HEK293 (cell line): Measurements from ENCODE around the gene ADGRF1.

ENCODE experiments used
- CTCF ChIA-PET: fragments of 350-600 bp; formaldehyde crosslinking; extraction: SDS; loops from one replicate; lab custom pipeline; 2021; ENCODE audit warnings: antibody characterized with exemption; lab: Yijun Ruan, JAX
- POLR2A ChIA-PET: fragments of 300-600 bp; formaldehyde crosslinking; extraction: SDS; loops from one replicate; lab custom pipeline; 2020; ENCODE audit warnings: antibody characterized with exemption, inconsistent platforms; lab: Yijun Ruan, JAX
- H3K27ac ChIP-seq: fragments of 200-500 bp; sonication (Bioruptor generic); 2 replicates; pipeline ENCODE4 v1.5.1; 2014; ENCODE audit warnings: low read depth, low read length, control low read depth, inconsistent platforms; ENCODE audit errors: extremely low read depth
- H3K36me3 ChIP-seq, 2 experiments: fragments of 200-500 bp in 1 of 2; sonication (Bioruptor generic) in 1 of 2; 1 replicate in 1 of 2; 2 replicates in 1 of 2; pipeline ENCODE4 v1.5.1; 2014 to 2017; ENCODE audit warnings: inconsistent platforms in 2 of 2, low read length in 2 of 2; ENCODE audit not compliant: control insufficient read depth in 2 of 2, insufficient read depth in 1 of 2
- H3K4me1 ChIP-seq: fragments of 200-500 bp; sonication (Bioruptor generic); 2 replicates; pipeline ENCODE4 v1.5.1; 2014; ENCODE audit warnings: mild to moderate bottlenecking, low read length, inconsistent platforms; ENCODE audit not compliant: control insufficient read depth, insufficient read depth
- H3K4me3 ChIP-seq: 2 replicates; pipeline ENCODE4 v1.5.1; 2011; ENCODE audit warnings: low read depth, mild to moderate bottlenecking, control low read depth, low read length, moderate library complexity
- H3K9me3 ChIP-seq: fragments of 200-500 bp; sonication (Bioruptor generic); 2 replicates; pipeline ENCODE4 v1.5.1; 2014; ENCODE audit warnings: low read depth, low read length, inconsistent platforms; ENCODE audit not compliant: control insufficient read depth, insufficient read depth
- GLI2 ChIP-seq: fragments of 450-650 bp; formaldehyde crosslinking; IDR thresholded peaks from 2 replicates; pipeline ENCODE4; 2017; ENCODE audit warnings: missing biosample characterization, missing genetic modification characterization, low read depth, borderline replicate concordance
- HOXC10 ChIP-seq: sonication (generic); formaldehyde crosslinking; IDR thresholded peaks from 2 replicates; pipeline ENCODE4 v1.8.1; 2023; ENCODE audit warnings: mild to moderate bottlenecking, missing genetic modification reagents
- OSR2 ChIP-seq: fragments of 450-650 bp; formaldehyde crosslinking; IDR thresholded peaks from 2 replicates; pipeline ENCODE4 v1.5.1; 2016; ENCODE audit warnings: missing biosample characterization, missing genetic modification characterization
- PRDM1 ChIP-seq: fragments of 450-650 bp; formaldehyde crosslinking; IDR thresholded peaks from 2 replicates; pipeline ENCODE4; 2016; ENCODE audit warnings: missing biosample characterization, missing genetic modification characterization
- YY1 ChIP-seq: fragments of 450-650 bp; formaldehyde crosslinking; IDR thresholded peaks from 2 replicates; pipeline ENCODE4 v1.5.1; 2018; ENCODE audit warnings: missing biosample characterization, missing genetic modification characterization
- ZFHX2 ChIP-seq: fragments of 450-650 bp; formaldehyde crosslinking; conservative IDR thresholded peaks from 2 replicates; pipeline ENCODE4 v1.5.1; 2016; ENCODE audit warnings: missing biosample characterization, missing genetic modification characterization
- ZNF10 ChIP-seq: fragments of 450-650 bp; formaldehyde crosslinking; IDR thresholded peaks from 2 replicates; pipeline ENCODE4 v1.5.1; 2017; ENCODE audit warnings: missing biosample characterization, missing genetic modification characterization
- ZNF112 ChIP-seq: fragments of 450-650 bp; formaldehyde crosslinking; IDR thresholded peaks from 2 replicates; pipeline ENCODE4 v1.5.0; 2017; ENCODE audit warnings: missing biosample characterization, missing genetic modification characterization
- ZNF121 ChIP-seq: fragments of 450-650 bp; formaldehyde crosslinking; IDR thresholded peaks from 2 replicates; pipeline ENCODE4 v1.5.1; 2016; ENCODE audit warnings: missing biosample characterization, missing genetic modification characterization
- ZNF391 ChIP-seq: fragments of 450-650 bp; formaldehyde crosslinking; IDR thresholded peaks from 2 replicates; pipeline ENCODE4 v1.5.1; 2016; ENCODE audit warnings: low read depth, missing biosample characterization, missing genetic modification characterization, borderline replicate concordance
- ZNF544 ChIP-seq: fragments of 450-650 bp; formaldehyde crosslinking; IDR thresholded peaks from 2 replicates; pipeline ENCODE4 v1.5.0; 2017; ENCODE audit warnings: missing biosample characterization, missing genetic modification characterization
- ZNF677 ChIP-seq: fragments of 450-650 bp; IDR thresholded peaks from 2 replicates; pipeline ENCODE4 v1.5.0; 2018; ENCODE audit warnings: missing biosample characterization, mild to moderate bottlenecking, missing genetic modification characterization, moderate library complexity
- ZNF701 ChIP-seq: fragments of 450-650 bp; formaldehyde crosslinking; IDR thresholded peaks from 2 replicates; pipeline ENCODE4 v1.5.1; 2016; ENCODE audit warnings: missing biosample characterization, missing genetic modification characterization
- ZSCAN23 ChIP-seq: fragments of 450-650 bp; formaldehyde crosslinking; IDR thresholded peaks from 2 replicates; pipeline ENCODE4 v1.5.1; 2016; ENCODE audit warnings: missing biosample characterization, missing genetic modification characterization
- TF ChIP-seq, protein P1 (sequence below): fragments of 450-650 bp; formaldehyde crosslinking; IDR thresholded peaks from 2 replicates; pipeline ENCODE4 v1.5.1; 2016; ENCODE audit warnings: missing biosample characterization, missing genetic modification characterization
- TF ChIP-seq, protein P2 (sequence below): fragments of 450-650 bp; formaldehyde crosslinking; IDR thresholded peaks from 2 replicates; pipeline ENCODE4 v1.5.1; 2016; ENCODE audit warnings: missing biosample characterization, missing genetic modification characterization
- TF ChIP-seq, protein P3 (sequence below): fragments of 450-650 bp; formaldehyde crosslinking; optimal IDR thresholded peaks from 2 replicates; pipeline ENCODE3; 2016; ENCODE audit warnings: missing biosample characterization, mild to moderate bottlenecking, missing genetic modification characterization
- TF ChIP-seq, protein P4 (sequence below): fragments of 450-650 bp; formaldehyde crosslinking; IDR thresholded peaks from 2 replicates; pipeline ENCODE4 v1.5.1; 2017; ENCODE audit warnings: missing biosample characterization, mild to moderate bottlenecking, missing genetic modification characterization, moderate library complexity
- TF ChIP-seq, protein P5 (sequence below): fragments of 450-650 bp; formaldehyde crosslinking; IDR thresholded peaks from 2 replicates; pipeline ENCODE4 v1.5.1; 2016; ENCODE audit warnings: missing biosample characterization, missing genetic modification characterization

ADGRF1 gene

DNA sequence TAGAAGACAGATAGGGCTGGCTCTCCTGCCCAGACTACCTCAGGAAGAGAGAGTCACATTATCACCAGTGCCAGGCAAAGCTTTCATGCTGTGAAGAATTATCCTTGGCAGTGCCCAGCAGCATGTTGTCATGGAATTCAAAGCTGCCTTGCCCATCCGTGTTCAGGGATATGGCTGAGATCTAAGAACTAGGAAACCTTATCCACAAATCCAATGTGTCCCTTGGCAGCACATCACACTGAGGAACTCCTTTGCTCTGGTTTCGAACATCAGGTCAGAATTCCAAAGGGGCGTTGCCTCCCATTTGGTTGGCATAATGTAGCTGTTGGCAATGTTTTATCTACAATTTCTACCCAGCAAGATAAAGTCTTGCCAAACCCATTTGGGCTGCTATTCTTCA, 52.7 kb downstream of the ADGRF1 start:
- Histone ChIP-seq H3K9me3 (no peaks in the 10 kb centered on the region), H3K36me3 (no peaks in the 10 kb centered on the region), H3K4me3 (no peak overlapping the region), H3K4me1 (peaks cover 7% of the 10 kb centered on the region), H3K27ac (no peak overlapping the region)
- POLR2A ChIA-PET: no interaction called here
- CTCF ChIA-PET: interaction anchor here (0.7 to 8.1 kb wide), 14 partner anchors 8 to 769 kb away, joined by 3 to 108 read pairs (median 6); no protein-coding TSS in a partner anchor
- TF ChIP-seq YY1 (no peak), ZSCAN23 (tag by site-specific recombination) (no peak)
- TF ChIP-seq, protein P1, sequence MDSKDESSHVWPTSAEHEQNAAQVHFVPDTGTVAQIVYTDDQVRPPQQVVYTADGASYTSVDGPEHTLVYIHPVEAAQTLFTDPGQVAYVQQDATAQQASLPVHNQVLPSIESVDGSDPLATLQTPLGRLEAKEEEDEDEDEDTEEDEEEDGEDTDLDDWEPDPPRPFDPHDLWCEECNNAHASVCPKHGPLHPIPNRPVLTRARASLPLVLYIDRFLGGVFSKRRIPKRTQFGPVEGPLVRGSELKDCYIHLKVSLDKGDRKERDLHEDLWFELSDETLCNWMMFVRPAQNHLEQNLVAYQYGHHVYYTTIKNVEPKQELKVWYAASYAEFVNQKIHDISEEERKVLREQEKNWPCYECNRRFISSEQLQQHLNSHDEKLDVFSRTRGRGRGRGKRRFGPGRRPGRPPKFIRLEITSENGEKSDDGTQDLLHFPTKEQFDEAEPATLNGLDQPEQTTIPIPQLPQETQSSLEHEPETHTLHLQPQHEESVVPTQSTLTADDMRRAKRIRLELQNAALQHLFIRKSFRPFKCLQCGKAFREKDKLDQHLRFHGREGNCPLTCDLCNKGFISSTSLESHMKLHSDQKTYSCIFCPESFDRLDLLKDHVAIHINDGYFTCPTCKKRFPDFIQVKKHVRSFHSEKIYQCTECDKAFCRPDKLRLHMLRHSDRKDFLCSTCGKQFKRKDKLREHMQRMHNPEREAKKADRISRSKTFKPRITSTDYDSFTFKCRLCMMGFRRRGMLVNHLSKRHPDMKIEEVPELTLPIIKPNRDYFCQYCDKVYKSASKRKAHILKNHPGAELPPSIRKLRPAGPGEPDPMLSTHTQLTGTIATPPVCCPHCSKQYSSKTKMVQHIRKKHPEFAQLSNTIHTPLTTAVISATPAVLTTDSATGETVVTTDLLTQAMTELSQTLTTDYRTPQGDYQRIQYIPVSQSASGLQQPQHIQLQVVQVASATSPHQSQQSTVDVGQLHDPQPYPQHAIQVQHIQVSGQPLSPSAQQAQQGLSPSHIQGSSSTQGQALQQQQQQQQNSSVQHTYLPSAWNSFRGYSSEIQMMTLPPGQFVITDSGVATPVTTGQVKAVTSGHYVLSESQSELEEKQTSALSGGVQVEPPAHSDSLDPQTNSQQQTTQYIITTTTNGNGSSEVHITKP: peak; percentile 26; the same call in 1 of the 2 replicates

DNA sequence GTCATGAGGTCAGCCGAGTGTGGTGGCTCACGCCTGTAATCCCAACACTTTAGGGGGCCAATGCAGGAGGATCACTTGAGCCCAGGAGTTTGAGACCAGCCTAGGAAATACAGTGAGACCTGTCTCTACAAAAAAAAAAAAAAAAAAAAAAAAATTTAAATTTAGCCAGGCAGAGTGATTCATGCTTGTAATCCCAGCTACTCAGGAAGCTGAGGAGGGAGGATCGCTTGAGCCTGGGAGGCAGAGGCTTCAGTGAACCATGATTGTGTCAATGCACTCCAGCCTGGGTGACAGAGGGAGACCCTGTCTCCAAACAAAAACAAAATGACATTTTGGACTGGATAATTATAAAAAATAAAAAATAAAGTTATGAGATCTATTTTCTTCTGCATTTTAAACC, 56.2 kb downstream of the ADGRF1 start:
- ChIA-PET POLR2A (no interaction called here), CTCF (interaction anchor here (0.7 to 8.1 kb wide), 5 partner anchors 29 to 164 kb away, joined by 3 to 108 read pairs (median 7); no protein-coding TSS in a partner anchor)
- H3K9me3 ChIP-seq: no peaks in the 10 kb centered on the region
- 0 out of 2 replicates have a peak, but pooled peaks have one; percentile 59 for TF ChIP-seq OSR2 (tag by site-specific recombination)
- no peak for TF ChIP-seq ZNF677 (tag by site-specific recombination)
- TF ChIP-seq, protein P2, sequence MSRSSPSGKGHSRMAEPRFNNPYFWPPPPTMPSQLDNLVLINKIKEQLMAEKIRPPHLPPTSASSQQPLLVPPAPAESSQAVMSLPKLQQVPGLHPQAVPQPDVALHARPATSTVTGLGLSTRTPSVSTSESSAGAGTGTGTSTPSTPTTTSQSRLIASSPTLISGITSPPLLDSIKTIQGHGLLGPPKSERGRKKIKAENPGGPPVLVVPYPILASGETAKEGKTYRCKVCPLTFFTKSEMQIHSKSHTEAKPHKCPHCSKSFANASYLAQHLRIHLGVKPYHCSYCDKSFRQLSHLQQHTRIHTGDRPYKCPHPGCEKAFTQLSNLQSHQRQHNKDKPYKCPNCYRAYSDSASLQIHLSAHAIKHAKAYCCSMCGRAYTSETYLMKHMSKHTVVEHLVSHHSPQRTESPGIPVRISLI (tag by site-specific recombination): no peak
- H3K36me3 ChIP-seq: no peaks in the 10 kb centered on the region
- no peak overlapping the region for H3K27ac ChIP-seq
- H3K4me1 ChIP-seq: peaks cover 18% of the 10 kb centered on the region
- no peak overlapping the region for H3K4me3 ChIP-seq

DNA sequence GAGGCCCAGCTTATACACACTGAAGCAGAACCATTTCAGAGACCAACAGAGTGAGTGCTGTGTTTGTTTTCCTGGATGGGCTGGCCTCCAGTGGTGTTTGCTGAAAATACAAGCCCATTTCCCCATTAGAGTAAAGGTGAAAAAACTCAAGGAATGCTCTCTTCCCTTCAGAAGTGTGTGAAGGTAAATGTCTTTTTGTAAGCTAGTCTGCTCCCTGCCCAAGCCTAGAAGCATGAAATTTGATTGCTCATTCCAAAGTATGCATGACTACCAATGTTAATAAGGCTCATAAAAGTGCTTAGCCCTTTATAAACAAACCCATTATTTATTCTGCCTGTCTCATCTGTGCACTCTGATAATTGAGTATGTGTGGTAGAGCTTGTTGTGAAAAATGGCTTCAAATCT, 59.1 kb downstream of the ADGRF1 start:
- Histone ChIP-seq H3K36me3 (no peaks in the 10 kb centered on the region), H3K4me3 (no peak overlapping the region), H3K4me1 (peaks cover 12% of the 10 kb centered on the region), H3K27ac (no peak overlapping the region; the same call in 1 of the 2 replicates), H3K9me3 (no peaks in the 10 kb centered on the region)
- POLR2A ChIA-PET: no interaction called here
- CTCF ChIA-PET: interaction anchor here (0.7 to 3.2 kb wide), 6 partner anchors 7 to 248 kb away, joined by 3 to 14 read pairs (median 5); partner anchors contain the start of gene PLA2G7
- TF ChIP-seq ZFHX2 (tag by site-specific recombination) (no peak), HOXC10 (CRISPR knock-in tag) (no peak), ZNF701 (tag by site-specific recombination) (no peak), ZNF391 (tag by site-specific recombination) (no peak), ZNF112 (tag by site-specific recombination) (no peak), ZNF544 (tag by site-specific recombination) (no peak), GLI2 (tag by site-specific recombination) (no peak), ZNF121 (tag by site-specific recombination) (no peak), PRDM1 (no peak), ZNF10 (tag by site-specific recombination) (peak; percentile 15; the same call in 1 of the 2 replicates)
- TF ChIP-seq, protein P2 (tag by site-specific recombination): no peak
- TF ChIP-seq, protein P3, sequence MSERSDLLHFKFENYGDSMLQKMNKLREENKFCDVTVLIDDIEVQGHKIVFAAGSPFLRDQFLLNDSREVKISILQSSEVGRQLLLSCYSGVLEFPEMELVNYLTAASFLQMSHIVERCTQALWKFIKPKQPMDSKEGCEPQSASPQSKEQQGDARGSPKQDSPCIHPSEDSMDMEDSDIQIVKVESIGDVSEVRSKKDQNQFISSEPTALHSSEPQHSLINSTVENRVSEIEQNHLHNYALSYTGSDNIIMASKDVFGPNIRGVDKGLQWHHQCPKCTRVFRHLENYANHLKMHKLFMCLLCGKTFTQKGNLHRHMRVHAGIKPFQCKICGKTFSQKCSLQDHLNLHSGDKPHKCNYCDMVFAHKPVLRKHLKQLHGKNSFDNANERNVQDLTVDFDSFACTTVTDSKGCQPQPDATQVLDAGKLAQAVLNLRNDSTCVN (tag by site-specific recombination): no peak
- TF ChIP-seq, protein P4, sequence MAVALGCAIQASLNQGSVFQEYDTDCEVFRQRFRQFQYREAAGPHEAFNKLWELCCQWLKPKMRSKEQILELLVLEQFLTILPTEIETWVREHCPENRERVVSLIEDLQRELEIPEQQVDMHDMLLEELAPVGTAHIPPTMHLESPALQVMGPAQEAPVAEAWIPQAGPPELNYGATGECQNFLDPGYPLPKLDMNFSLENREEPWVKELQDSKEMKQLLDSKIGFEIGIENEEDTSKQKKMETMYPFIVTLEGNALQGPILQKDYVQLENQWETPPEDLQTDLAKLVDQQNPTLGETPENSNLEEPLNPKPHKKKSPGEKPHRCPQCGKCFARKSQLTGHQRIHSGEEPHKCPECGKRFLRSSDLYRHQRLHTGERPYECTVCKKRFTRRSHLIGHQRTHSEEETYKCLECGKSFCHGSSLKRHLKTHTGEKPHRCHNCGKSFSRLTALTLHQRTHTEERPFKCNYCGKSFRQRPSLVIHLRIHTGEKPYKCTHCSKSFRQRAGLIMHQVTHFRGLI (tag by site-specific recombination): no peak
- TF ChIP-seq, protein P5, sequence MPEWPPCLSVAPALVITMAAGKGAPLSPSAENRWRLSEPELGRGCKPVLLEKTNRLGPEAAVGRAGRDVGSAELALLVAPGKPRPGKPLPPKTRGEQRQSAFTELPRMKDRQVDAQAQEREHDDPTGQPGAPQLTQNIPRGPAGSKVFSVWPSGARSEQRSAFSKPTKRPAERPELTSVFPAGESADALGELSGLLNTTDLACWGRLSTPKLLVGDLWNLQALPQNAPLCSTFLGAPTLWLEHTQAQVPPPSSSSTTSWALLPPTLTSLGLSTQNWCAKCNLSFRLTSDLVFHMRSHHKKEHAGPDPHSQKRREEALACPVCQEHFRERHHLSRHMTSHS (tag by site-specific recombination): no peak
